Activated gamma-delta T cell treated with anti-CD3 and anti-CD28 coated beads, Interleukin-2, amount 50 U/mL, for 16 hours (primary cell): ENCODE results near the gene RELL2.

ENCODE experiments used
- DNase-seq: peaks from one replicate; pipeline ENCODE4 v3.0.0-alpha.2; 2020; ENCODE audit warnings: low read depth

The RELL2 gene

DNA sequence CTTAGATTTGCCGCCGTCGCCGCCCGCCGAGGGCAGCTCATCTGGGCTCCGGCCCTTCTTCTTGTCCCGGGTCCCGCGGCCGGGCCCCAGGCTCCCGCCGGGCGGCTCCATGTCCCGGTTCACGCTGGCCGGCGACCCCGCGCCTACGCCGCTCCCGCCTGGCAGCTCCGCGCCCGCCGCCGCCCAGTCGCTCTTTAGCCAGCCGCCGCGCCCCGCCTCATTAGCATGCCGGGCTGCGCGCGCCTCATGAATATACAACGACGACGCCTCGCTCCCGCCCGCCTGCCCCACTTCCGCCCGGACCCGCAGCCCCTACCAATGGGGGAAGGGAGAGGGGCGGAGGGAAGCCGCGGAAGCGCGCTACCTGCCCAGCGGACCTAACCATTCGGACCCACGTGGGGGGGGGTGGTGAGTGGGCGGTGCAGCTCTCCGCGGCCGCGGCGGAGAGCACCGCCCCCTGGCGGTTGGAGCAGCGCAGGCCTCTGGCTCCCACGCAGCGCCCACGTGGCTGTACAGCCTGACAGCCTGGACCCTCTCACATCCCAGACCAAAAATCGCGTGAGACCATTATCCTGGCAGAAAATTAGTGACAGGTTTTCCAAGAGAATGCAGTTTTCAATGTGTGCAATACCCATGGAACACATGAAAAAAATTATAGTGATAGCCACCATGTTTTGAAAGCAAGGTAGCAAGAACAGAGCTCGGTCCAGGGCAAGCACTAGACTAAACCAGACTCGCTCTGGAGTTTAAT, 17.8 kb upstream of the RELL2 start, which contains the start of gene DIAPH1:
Gene DIAPH1, minus strand, starts transcription at position 197 of the 751 bp plus-strand sequence. Its CDS starts 86 bp downstream, at position 111.
- peak; percentile 99 for DNase-seq

DNA sequence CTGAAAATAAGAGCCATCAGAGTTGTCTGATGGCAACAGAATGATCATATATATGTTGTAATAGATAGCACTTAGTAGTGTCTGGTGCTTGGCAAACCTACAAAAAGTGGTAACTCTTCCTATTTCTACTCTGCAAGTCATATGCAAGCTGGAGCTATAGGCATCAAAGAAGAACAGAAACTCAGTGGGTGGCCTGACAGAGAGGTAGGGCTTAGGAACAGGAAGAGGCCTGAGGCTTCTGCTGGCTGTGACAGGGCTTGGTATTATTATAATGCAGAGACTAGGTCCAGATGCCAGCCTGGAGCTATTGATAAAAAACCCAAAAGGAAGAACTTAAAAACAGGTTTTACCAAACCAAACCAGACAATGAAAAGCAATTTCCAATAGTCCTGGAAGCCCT, 13.6 kb upstream of the RELL2 start:
- DNase-seq = no peak

DNA sequence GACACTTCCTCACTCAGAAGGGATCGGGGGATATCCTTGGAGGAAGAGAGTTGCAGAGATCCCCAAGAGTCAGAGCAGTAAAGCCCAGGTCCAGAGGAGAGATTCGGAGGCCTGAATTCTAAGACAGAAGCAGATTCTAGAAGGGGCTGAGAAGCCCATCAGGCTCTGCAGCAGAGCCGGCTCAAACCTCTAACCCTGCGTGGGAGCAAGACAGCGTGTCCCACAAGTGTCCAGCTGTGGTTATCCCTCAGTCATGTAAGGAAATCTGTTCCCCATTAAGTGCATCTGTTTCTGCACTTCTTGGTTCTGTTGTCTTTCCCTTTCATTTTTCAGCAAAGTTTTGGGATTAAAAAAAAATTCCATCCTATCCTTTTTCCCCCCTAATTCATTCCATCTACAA, 13.2 kb upstream of the RELL2 start:
- DNase-seq = no peak

DNA sequence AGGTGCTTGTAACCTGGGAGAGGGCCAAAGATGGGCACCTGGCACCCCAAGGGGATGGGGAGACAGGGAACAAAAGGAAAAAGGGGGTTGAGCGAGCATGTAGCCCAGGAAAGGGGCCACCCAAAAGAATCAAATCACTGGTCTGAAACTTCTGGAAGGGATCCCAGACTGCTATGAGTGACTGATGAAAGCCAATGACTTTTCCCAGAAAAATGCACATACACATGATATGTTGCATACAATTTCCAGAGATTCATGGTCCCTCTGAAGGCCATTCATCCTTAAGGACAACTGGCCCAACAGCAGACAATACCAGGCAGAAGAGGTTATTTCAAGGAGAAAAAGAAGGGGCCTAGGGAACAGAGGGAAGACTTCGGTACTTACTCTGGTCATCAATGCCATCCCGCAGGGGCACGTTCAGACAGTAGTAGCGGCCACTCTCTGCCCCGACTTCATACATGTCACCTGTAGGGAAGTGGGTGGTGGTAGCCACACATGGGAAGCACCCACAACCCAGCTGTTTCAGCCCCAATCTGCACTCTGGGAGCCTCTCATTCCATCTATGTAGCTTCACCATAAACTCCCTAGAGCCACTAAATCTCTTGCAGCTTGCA, 8.5 kb upstream of the RELL2 start:
- no peak for DNase-seq

DNA sequence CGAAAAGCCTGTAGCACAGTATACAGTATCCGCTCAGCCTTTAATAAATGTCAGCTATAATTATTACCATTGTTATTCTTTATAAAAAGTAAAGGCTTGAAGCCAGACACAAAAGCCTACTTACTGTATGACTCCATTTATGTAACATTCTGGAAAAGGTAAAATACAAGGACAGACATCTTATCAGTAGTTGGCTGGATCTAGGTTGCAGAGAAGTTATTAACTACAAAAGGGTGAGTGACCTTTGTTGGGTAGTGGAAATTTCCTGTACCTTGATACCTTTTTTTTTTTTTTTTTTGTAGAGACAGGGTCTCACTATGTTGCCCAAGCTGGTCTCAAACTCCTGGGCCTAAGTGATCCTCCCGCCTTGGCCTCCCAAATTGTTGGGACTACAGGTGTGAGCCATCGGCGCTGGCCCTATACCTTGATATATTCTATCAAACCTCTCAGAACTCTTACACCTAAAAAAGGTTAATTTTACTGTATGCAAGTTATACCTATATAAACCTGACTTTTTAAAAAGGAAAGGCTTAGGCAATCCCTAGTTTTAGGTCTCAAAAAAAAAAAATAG, 6.1 kb upstream of the RELL2 start:
- DNase-seq = no peak

DNA sequence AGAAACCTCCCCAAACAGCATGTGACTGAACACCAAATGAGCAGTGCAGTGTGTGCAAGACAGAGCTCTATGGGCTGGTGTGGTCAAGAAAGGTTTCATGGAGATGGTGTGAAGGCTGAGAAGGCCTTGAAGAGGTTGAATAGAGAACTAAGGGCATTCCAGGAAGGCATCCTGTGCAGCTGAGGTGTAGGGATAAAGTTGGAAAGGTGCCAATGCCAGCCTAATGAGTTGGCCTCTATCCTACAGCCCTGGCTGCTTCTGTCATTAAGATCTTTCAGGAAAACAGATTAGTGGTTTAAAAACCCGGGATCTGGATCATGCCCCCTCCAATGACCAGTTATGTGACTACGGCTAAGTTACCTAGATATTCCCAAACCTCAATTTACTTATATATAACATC, 4.1 kb upstream of the RELL2 start:
- DNase-seq = no peak

DNA sequence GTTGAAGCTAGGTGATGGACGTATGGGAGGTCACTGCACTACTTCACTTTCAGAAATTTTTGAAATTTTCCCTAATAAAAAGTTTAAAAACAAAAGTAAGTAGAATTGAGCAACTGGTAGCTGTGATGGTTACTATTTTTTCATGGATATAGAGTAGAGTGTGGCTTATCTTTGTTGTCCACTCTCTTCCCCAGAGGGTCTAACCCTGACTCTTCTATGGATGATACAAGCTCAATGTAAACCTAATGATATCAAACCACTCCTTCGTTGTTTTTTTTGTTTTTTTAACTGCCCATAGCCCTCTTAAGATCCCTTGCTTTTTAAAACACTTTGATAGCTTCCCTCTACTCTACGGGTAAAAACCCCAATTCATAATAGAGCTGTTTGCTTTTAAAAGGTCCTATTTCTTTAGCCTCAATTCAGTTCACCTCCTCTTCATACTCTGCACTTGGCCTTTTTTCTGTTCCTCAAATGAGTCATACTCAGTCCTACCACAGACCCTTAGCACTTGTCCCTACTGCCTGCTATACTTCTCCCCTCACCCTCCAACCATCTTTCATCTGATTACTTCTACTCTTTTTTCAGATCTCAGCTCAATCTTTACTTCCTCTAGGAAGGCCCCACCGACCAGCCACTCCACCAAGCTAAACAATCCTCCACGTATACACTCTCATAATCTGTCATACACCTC, 2.8 kb upstream of the RELL2 start:
- DNase-seq = no peak

DNA sequence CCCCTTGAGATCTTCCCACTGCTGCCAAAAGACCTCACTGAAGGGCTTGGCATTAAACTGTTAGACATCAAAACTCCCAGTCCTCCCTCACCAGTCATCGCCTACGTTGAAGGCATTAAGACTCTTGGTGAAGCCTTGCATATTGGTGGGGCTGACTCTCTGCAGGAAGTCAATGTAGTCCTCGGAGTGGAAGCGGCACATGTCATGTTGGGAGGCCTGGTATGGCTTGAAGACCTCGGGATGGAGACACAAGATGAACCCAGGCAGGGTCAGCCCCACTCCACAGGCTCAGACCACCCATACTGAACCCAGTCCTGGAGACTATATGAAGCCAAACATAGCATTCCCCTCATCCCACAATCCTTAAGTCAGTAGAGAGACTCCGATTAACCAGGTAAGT, 2.1 kb upstream of the RELL2 start:
- no peak for DNase-seq

DNA sequence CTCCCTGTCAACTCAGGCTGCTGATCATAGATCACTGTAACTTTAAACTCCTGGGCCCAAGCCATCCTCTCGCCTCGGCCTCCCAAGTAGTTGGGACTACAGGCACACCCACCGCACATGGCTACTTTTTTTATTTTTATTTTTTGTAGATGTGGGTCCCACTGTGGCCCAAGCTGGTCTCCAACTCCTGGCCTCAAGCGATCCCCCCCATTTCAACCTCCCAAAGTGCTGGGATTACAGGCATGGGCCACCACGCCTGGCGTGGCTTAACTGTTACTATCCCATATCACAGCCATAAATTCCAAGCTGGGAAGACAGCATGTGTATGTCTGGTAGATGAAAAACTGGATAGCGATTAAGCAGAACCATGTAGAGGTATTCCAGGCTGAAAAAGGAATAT, 1.2 kb upstream of the RELL2 start:
- no peak for DNase-seq

DNA sequence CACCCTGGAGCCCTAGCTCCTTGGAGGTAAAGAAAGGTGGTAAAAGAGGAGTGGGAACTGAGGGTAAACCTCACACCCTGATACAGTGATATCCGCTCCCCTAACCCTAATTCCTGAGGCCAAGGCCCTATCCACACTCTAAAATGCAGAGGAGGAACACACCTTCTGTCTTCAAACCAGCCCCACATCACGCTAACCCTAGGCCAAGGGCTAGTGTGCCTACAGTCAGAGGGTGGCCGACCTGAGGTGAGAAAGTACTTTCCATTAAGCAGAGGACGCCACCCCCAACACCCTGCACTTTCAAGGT, 738 bp upstream of the RELL2 start:
- DNase-seq = no peak

DNA sequence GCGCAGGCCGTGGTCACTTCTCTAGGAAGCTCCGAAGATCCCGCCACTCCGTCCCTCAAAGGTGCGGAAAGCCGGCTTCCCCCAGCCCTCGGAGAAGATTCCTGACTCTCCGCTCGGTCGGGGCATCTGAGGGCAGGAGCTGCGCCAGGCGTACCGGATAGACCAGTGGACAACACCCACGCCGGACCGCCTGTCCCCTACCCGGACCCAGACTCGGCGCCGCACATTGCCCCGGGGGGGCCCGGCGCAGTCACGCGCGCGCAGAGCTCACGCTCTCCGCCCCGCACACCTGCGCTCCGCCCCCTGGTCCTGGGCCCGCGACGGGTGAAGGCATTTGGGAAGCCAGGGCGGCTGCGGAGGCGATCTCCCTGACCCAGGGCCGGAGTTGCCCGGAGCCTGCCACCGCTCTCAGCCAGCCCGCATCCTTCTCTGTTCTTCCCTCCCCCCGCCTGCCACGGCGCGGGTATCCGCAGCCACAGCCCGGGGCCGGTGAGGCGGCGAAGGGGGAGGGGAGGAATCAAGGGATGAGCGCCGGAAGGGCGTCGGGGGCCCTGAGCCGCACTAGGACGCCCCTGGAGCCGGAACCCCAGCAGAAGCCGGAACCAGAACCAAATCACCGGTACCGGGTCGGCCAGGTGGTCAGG, 448 bp downstream of the RELL2 start:
- peak; percentile 34 for DNase-seq

DNA sequence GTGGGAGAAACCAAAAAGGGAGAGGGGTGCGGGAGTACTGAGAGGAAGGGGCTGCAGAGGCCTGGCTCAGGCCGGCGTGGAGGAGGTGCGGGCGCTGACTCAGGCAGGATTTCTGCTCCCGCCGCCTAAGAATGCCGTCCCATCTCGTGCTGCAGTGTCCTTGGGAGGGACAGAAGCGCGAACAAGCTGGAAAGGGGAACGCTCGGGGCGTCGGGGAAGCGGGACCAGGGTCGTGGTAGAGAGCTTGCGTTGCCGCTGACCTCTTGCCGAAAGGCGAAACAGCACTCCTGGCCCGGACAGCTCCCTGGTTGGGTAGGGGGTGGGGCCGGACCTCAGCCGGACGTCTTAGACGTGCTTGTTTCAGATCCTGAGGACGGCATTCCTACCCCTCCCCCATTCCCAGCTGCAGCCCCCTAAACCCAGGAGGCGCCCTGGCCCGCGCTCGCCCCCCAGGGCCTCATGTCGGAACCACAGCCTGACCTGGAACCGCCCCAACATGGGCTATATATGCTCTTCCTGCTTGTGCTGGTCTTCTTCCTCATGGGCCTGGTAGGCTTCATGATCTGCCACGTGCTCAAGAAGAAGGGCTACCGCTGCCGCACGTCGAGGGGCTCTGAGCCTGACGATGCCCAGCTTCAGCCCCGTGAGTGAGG, 1.1 kb downstream of the RELL2 start:
- peak; percentile 43 for DNase-seq

DNA sequence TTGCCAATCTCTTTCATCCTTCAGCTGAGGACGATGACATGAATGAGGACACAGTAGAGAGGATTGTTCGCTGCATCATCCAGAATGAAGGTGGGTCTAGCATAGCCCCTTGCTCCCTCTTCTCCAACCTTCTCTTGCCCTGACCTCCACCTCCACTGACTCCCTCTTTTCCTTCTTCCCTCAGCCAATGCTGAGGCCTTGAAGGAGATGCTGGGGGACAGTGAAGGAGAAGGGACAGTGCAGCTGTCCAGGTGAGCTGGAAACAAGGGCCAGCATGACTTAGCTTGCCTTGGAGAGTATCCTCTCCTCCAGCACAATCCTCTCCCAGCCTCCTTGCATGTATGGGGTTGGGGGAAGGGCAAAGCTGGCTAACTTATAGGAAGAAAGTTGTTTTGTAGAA, 2.0 kb downstream of the RELL2 start:
- no peak for DNase-seq

DNA sequence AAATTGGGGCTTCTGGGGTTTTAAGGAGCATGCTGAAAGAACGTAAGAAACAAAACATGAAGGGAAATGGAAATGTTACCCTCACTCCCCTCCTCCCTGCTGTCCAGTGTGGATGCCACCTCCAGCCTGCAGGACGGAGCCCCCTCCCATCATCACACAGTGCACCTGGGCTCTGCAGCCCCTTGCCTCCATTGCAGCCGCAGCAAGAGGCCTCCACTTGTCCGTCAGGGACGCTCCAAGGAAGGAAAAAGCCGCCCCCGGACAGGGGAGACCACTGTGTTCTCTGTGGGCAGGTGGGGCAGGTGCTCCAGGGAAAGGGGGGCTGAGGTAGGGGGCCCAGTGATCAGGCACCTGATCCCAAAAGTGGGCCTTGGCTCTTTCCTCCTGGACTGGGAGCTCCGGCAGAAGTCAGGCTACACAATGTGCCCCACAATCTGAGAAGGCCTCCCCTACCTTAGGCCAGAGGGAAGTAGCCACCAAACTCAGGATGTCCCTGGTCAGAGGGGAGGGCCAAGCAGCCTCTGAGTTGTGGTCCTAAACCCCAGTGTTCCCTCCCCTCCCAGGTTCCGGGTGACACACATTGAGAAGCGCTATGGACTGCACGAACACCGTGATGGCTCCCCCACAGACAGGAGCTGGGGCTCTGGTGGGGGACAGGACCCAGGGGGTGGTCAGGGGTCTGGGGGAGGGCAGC, 2.7 kb downstream of the RELL2 start:
- no peak for DNase-seq

DNA sequence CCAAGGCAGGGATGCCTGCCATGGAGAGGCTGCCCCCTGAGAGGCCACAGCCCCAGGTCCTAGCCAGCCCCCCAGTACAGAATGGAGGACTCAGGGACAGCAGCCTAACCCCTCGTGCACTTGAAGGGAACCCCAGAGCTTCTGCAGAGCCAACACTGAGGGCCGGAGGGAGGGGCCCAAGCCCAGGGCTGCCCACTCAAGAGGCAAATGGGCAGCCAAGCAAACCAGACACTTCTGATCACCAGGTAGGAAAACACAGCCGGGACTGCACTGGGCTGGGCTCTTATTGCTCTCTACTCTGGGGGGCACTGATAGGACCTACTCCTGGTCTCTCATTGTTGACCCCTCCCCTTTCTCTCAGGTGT, 3.2 kb downstream of the RELL2 start:
- DNase-seq = no peak

DNA sequence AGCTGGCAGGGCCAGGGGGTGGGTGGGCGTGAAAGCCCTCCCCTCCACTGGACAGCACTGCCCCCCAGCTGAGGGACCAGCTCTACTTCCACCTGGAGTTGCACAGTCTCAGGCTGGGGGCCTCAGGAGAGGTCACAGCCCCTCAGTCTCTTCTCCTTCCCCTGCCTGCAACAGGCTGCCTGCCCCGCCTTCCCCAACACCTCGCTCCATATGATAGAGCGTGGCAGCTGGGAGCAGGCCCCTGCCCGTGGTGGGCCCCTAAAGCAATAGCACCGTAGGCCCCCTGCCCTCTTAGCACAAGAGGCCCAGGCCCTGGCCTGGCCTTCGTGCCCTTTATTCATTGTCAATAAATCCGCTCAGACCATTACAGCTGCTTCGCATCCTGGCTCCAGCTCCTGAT, 3.9 kb downstream of the RELL2 start:
- DNase-seq = no peak

DNA sequence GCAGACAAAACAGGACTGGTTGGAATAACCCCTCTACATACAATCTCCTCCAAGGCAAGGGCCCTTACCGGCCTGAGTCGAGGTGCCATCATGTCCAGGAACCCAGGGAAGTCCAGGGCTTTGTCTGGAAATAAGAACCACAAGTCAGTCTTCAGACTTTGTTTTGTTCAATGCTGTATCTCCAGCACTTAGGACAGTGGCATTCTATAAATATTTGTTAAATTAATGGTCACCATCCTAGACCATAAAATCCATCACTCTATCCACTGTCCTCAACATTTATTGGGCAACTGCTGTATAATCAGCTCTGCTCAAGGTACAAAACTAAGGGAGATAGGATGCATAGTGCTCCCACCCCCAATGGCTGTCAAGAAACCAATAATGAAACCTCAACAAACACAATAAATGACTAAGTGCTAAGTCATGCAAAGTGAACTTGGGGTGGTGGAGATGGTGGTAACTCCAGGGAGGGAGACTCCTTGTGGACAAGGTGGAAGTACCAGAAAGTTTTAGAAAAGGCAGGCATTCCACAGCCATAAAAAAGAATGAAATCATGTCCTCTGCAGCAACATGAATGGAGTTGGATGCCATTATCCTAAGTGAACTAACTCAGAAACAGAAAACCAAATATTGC, 5.0 kb downstream of the RELL2 start:
- DNase-seq = no peak

DNA sequence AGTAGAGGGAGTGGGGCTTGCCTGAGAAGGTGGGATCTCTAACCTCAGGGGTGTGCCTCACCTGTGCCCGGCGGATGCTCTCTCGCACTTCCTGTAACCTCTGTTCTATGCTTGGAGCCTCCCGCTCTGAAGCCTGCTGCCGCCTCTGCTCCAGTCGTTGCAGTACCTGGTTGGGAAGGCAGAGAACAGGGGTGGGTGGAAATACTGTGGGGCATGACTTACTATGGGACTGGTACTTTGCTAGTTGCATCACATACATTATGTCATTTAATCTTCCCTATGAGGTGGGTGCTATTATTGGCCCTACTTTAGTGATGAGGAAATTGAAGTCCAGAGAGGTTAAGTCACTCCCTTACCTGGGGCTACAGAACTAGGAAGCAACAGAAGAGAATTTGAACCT, 9.2 kb downstream of the RELL2 start:
- DNase-seq = no peak

DNA sequence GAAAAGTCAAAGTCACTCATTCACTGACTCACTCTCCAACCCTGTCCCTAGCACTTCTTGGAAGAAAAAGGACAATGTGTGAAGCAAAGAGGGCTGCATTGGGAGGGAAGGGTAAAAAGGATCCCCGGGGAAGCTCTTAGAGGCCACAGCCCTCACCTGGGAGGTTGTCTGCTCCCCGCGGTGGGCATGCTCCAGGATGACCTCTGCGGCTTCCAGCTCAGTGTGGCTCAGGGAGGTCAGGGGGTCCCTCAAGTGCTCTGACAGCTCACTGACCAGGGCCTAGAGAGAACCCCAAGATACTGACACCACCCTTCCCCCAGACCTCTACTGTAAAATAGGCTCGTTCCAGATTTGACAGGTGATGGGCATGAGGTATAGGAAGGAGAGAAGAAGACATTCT, 10.4 kb downstream of the RELL2 start:
- no peak for DNase-seq

DNA sequence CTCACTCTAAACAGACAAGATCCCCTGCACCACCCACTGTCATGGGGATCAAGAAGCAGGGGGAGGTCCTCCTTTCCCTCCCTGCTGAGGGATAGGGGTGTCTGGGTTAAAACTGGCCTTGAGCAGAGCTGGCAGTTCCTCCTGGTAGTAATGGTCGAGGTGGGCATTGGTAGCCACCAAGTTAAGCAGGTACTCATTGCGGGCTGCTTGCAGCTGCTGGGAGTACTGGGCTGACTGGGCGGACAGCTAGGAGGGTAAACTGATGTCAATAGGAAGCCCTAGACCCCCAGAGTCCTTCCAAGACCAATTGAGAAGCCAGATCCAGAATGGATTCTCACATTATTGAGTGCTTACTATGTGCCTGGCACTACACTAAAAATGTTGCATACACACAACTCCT, 11.1 kb downstream of the RELL2 start:
- no peak for DNase-seq

DNA sequence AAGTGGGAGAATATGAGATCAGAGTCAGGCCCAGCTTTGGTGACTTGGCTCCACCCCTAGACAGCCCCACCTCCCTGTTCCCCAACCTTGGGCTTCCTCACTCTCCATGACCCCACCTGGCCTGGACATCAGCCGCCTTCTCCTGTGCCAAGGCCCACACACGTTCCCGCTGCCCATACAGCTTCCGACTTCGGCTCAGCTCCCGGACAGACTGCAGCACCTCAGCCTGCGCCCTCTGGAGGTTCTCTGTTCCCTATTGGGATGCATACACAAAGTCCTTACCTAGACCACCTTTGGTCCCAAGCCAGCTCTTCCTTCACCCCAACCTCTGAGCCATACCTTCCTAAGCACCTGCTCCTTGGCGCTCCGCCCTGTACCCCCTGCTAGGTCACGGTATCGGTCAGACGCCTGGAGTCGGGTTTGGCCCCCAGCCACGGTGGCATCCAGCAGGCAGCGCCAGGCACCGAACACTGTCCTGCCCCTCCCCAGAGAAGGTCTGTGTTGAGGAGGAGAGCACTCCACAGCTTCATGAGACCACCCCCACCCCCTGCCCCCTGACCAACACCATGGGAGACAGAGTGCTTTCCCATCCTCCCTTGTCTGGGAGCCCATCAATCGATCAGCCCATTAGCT, 12.4 kb downstream of the RELL2 start:
- DNase-seq = no peak
